Measurements from ENCODE around the gene INPP4B.
"Not testable (repeated sequence)": the region's sequence is repeated elsewhere in the genome, so short reads cannot be mapped to it uniquely, and the experiment has no call there.

Gene INPP4B

GRCh38 chr4:142690406-142691163 is 155.5 kb downstream of the INPP4B start:
- H3K9me3 Mint-ChIP-seq: no peaks in the 10 kb centered on the region
- ATAC-seq (no peak), DNase-seq (ENCODE audit: low spot score in 2 of 2) (no peak)
- no peaks in the 10 kb centered on the region for H3K36me3 Mint-ChIP-seq
- H3K4me1 Mint-ChIP-seq: no peaks in the 10 kb centered on the region
- no peak overlapping the region for H3K27ac Mint-ChIP-seq
- no peak overlapping the region for H3K4me3 Mint-ChIP-seq

- no peak for DNase-seq (ENCODE audit: low spot score in 2 of 2)
- Mint-ChIP-seq H3K36me3 (no peaks in the 10 kb centered on the region), H3K4me1 (no peaks in the 10 kb centered on the region), H3K4me3 (no peak overlapping the region), H3K9me3 (no peaks in the 10 kb centered on the region), H3K27ac (no peak overlapping the region)
- ATAC-seq: no peak
These were observed 158.4 kb downstream of the INPP4B start for GRCh38 chr4:142687547-142688275.

GRCh38 chr4:142686081-142686480 is 160.0 kb downstream of the INPP4B start:
- Mint-ChIP-seq H3K4me1 (no peaks in the 10 kb centered on the region), H3K36me3 (no peaks in the 10 kb centered on the region), H3K27ac (no peak overlapping the region), H3K4me3 (no peak overlapping the region), H3K9me3 (no peaks in the 10 kb centered on the region)
- DNase-seq (ENCODE audit: low spot score in 2 of 2) (no peak), ATAC-seq (no peak)

DNA sequence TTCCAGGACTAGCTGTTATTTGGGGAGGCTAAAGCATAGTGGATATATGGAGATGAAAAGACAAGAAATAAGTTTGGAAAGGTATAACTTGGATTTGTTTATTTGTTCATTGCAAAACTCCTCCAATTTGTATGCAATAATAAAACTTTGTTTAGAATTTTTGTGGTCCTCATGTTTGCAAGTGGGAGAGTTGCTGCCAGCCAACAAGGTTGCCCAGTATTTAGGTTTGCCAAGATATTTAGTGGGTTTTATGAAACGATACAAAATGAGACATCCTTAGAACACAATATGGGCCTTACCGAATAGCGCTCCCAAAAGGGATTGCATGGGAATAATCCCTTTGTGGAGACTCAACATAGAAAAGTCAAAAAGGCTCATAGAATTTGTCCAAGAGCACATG is 162.1 kb downstream of the INPP4B start:
- Mint-ChIP-seq H3K9me3 (no peaks in the 10 kb centered on the region), H3K36me3 (no peaks in the 10 kb centered on the region), H3K27ac (no peak overlapping the region), H3K4me3 (no peak overlapping the region), H3K4me1 (no peaks in the 10 kb centered on the region)
- DNase-seq (ENCODE audit: low spot score in 2 of 2) (no peak), ATAC-seq (no peak)

DNA sequence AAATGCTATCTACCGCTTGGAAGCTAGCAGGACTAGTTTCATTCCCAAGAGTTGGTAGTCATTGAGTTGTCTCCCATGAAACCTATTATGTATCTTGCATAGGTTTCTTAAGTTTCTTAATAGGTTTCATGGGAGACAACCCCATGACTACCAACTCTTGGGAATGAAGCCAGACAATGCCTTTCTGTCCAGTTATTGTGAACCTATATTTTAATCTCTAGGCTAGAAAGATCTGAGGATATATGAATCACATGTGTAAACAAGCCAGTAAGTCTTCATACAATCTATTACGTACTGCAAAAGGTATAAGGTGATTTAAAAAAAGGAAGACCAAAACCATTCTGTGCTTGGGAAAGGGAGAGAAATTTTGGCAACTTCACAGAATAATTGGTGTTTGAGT is 162.6 kb downstream of the INPP4B start:
- Mint-ChIP-seq H3K4me3 (no peak overlapping the region), H3K36me3 (no peaks in the 10 kb centered on the region), H3K27ac (no peak overlapping the region), H3K4me1 (no peaks in the 10 kb centered on the region), H3K9me3 (no peaks in the 10 kb centered on the region)
- DNase-seq (ENCODE audit: low spot score in 2 of 2): no peak
- no peak for ATAC-seq

DNA sequence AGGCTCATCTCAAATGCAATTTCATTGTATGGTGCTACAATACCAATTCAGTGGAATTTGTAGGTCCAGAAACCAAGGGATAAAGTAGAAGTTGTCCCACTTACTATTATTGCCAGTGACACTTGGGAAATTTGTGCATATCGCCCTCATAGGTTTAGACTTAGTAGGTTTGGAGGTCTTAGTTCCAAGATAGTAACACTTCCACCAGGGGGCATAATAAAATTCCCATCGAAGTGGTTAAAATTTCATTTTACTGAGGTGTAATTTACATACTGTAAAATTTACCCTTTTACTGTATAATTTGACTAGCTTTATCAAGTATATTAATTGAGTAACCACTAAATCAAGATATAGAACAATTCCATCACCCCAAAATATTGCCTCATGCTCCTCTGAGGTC is 174.6 kb downstream of the INPP4B start:
- H3K9me3 Mint-ChIP-seq: peaks cover 21% of the 10 kb centered on the region
- ATAC-seq (no peak), DNase-seq (ENCODE audit: low spot score in 2 of 2) (no peak)
- no peaks in the 10 kb centered on the region for H3K4me1 Mint-ChIP-seq
- H3K4me3 Mint-ChIP-seq: no peak overlapping the region
- no peak overlapping the region for H3K27ac Mint-ChIP-seq
- no peaks in the 10 kb centered on the region for H3K36me3 Mint-ChIP-seq

- Mint-ChIP-seq H3K27ac (no peak overlapping the region), H3K4me1 (no peaks in the 10 kb centered on the region), H3K36me3 (no peaks in the 10 kb centered on the region), H3K4me3 (no peak overlapping the region), H3K9me3 (peaks cover 9% of the 10 kb centered on the region)
- ATAC-seq (no peak), DNase-seq (ENCODE audit: low spot score in 2 of 2) (no peak)
These were observed 182.3 kb downstream of the INPP4B start for GRCh38 chr4:142663828-142664227.

GRCh38 chr4:142660728-142661127 is 185.4 kb downstream of the INPP4B start:
- Mint-ChIP-seq H3K4me1 (no peaks in the 10 kb centered on the region), H3K27ac (no peak overlapping the region), H3K36me3 (no peaks in the 10 kb centered on the region), H3K9me3 (peaks cover 8% of the 10 kb centered on the region), H3K4me3 (no peak overlapping the region)
- DNase-seq (ENCODE audit: low spot score in 2 of 2) (no peak), ATAC-seq (no peak)

DNA sequence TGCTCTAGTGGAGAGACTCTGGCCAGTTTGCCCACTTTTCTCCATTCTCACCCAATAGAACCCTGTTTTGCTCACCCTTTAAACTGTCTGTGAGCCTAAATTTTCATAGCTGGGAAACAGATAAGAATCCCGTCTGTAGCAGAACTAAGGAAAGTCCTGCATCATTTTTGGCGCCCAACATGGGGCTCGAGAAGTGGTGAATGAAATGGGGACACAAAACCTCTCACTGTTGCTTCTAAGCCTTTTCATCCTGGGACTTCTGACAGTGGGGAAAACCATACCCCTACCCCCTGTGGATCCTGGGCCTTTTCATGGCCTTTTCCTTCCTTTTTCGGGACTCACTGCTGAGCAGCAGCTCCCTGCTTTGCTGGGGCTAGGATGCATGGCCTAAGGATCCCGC is 189.9 kb downstream of the INPP4B start:
- peaks cover 24% of the 10 kb centered on the region for H3K9me3 Mint-ChIP-seq
- H3K4me3 Mint-ChIP-seq: no peak overlapping the region
- DNase-seq (ENCODE audit: low spot score in 2 of 2) (peak in 1 of 2 donors; percentile 51), ATAC-seq (no peak)
- no peaks in the 10 kb centered on the region for H3K4me1 Mint-ChIP-seq
- no peak overlapping the region for H3K27ac Mint-ChIP-seq
- no peaks in the 10 kb centered on the region for H3K36me3 Mint-ChIP-seq

DNA sequence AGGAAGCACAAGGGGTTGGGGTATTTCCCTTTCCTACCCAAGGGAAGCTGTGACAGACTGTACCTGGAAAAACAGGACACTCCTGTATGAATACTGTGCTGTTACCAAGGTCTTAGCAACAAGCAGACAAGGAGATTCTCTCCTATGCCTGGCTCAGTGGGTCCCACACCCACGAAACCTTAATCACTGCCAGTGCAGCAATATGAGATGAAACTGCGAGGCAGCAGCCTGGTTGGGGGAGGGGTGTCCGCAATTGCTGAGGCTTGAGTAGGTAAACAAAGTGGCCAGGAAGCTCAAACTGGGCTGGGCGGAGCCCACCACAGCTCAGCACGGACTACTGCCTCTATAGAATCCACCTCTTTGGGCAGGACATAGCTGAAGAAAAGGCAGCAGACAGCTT is 197.7 kb downstream of the INPP4B start:
- H3K27ac Mint-ChIP-seq: no peak overlapping the region
- ATAC-seq: no peak
- H3K9me3 Mint-ChIP-seq: peaks cover 25% of the 10 kb centered on the region
- DNase-seq (ENCODE audit: low spot score in 2 of 2): no peak
- H3K36me3 Mint-ChIP-seq: no peaks in the 10 kb centered on the region
- H3K4me1 Mint-ChIP-seq: peaks cover 8% of the 10 kb centered on the region
- no peak overlapping the region for H3K4me3 Mint-ChIP-seq

- no peak overlapping the region for H3K4me3 Mint-ChIP-seq
- no peak for DNase-seq (ENCODE audit: low spot score in 2 of 2)
- peaks cover 15% of the 10 kb centered on the region for H3K9me3 Mint-ChIP-seq
- peaks cover 8% of the 10 kb centered on the region for H3K4me1 Mint-ChIP-seq
- H3K36me3 Mint-ChIP-seq: no peaks in the 10 kb centered on the region
- no peak overlapping the region for H3K27ac Mint-ChIP-seq
- peak; percentile 19 for ATAC-seq
These were observed 200.5 kb downstream of the INPP4B start for GRCh38 chr4:142645475-142646108.

DNA sequence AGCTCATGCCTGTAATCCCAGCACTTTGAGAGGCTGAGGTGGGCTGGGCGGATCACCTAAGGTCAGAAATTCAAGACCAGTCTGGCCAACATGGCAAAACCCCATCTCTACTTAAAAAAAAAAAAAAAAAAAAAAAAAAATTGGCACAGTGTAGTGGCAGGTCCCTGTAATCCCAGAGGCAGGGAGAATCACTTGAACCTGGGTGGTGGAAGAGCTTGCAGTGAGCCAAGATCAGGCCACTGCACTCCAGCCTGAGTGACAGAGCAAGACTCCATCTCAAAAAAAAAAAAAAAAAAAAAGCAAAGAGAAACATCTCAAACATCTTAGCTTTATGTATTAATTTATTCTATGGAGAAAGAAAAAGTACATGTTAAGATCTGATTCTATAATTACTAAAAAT is 201.5 kb downstream of the INPP4B start:
- ATAC-seq; H3K4me1 Mint-ChIP-seq; H3K4me3 Mint-ChIP-seq; H3K27ac Mint-ChIP-seq; DNase-seq (ENCODE audit: low spot score in 2 of 2); H3K9me3 Mint-ChIP-seq; H3K36me3 Mint-ChIP-seq: not testable (repeated sequence)

GRCh38 chr4:142637614-142638013 is 208.5 kb downstream of the INPP4B start:
- Mint-ChIP-seq H3K36me3 (no peaks in the 10 kb centered on the region), H3K4me1 (no peaks in the 10 kb centered on the region), H3K27ac (no peak overlapping the region), H3K4me3 (no peak overlapping the region), H3K9me3 (no peaks in the 10 kb centered on the region)
- ATAC-seq (no peak), DNase-seq (ENCODE audit: low spot score in 2 of 2) (no peak)

- Mint-ChIP-seq H3K4me1 (no peaks in the 10 kb centered on the region), H3K27ac (no peak overlapping the region), H3K9me3 (no peaks in the 10 kb centered on the region), H3K36me3 (no peaks in the 10 kb centered on the region), H3K4me3 (no peak overlapping the region)
- DNase-seq (ENCODE audit: low spot score in 2 of 2) (no peak), ATAC-seq (no peak)
These were observed 214.3 kb downstream of the INPP4B start for GRCh38 chr4:142631836-142632235.

DNA sequence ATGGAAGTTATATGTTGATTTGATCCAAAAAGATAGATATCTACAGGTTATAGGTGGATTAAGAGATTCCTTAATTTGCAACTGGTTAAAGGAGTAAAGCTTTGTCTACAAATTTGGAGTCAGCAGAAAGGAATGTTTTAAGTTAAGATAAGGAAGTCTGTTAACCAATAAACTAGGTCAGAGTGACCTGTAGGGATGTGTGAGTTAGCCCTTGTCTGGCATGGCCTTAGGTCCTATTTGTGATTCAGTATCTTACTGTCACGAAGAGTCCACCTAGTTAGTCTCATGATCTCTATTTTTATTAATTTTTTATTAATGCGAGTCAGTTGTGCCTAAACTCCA is 230.8 kb downstream of the INPP4B start:
- Mint-ChIP-seq H3K4me1 (no peaks in the 10 kb centered on the region), H3K36me3 (no peaks in the 10 kb centered on the region), H3K4me3 (no peak overlapping the region), H3K9me3 (peaks cover 5% of the 10 kb centered on the region), H3K27ac (no peak overlapping the region)
- DNase-seq (ENCODE audit: low spot score in 2 of 2): no peak
- no peak for ATAC-seq
